Measurements from ENCODE around the gene GFPT2. TPM values are rescaled to one million over a fixed set of nuclear protein-coding genes. Genes with fewer than 3 reads are reported as not detected.

The GFPT2 gene
- total and polyA plus RNA-seq, 10 of the 15 experiments (the other 5 are each of a cell fraction or from before 2014, with no cell fraction given) = 0.05 to 0.33 (median 0.11) TPM; not detected in 4

DNA sequence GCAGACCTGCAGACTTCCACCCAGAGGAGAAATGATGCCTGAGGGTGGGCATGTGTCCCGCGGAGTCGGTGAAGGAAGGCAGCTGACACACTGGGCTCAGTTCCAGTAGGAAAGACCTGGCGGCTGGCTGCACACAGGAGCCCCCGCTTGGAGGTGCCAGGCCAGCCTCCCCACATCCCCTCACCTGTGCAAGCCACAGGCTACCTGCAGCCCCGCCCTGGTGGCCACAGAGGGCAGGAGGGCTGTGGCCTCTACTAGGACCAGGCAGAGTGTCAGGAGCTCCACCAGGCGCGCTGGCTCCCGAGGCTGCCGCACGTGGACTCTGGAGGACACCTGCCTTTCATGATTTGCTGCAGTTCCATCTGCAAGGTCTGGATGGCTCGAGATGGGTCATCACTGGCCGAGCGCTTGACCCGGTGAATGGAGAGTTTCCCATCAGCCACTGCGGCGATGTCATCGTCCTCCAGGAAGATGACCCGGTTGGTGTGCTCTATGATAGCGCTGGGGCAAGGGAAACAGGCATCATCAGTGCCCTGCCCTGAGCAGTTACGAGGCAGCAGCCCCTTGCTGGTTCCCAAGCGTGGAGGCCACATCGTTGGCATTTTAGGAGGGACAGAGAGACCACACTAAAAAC is 34.6 kb downstream of the GFPT2 start:
- H3K4me2 ChIP-seq (ENCODE audit: control insufficient read depth, insufficient read depth) = no peak overlapping the region
- ChIA-PET POLR2A (no interaction called here), SMC1A (ENCODE audit: uncharacterized antibody, unreplicated experiment) (no interaction called here), RAD21 (ENCODE audit: unreplicated experiment) (no interaction called here), CTCF (interaction anchor here (0.5 to 6.8 kb wide), 4 partner anchors 10 to 26 kb away, joined by 3 to 139 read pairs (median 9); partner anchors contain the start of gene MAPK9)
- H3K4me1 ChIP-seq (ENCODE audit: control insufficient read depth, insufficient read depth, low read length) = no peaks in the 10 kb centered on the region
- no peak for DNase-seq (ENCODE audit: low read depth, low spot score)
- no peaks in the 10 kb centered on the region for H3K79me2 ChIP-seq (ENCODE audit: control insufficient read depth, insufficient read depth, low read length)
- no peak for FAIRE-seq
- H4K20me1 ChIP-seq (ENCODE audit: control insufficient read depth, insufficient read depth) = no peaks in the 10 kb centered on the region
- BruUV-seq (replicated peaks) = no TSS peak
- no peak for ATAC-seq
- no peaks in the 10 kb centered on the region for H3K9me3 ChIP-seq (replicated peaks; ENCODE audit: control insufficient read depth, insufficient read depth, low read length)
- H3K9ac ChIP-seq (ENCODE audit: control insufficient read depth, insufficient read depth, low read length) = no peak overlapping the region
- H2AFZ ChIP-seq (ENCODE audit: control insufficient read depth, low read depth, low read length) = no peak overlapping the region
- no peaks in the 10 kb centered on the region for H3K36me3 ChIP-seq (ENCODE audit: control insufficient read depth in 2 of 2, insufficient read depth in 2 of 2, low read length in 1 of 2)
- H3K4me3 ChIP-seq = no peak overlapping the region
- in situ Hi-C loops (cut with MboI) = no loop called here
- no peaks in the 10 kb centered on the region; a peak in 1 of 4 replicates for H3K27me3 ChIP-seq (replicated peaks in 1 of 2; ENCODE audit: control insufficient read depth in 2 of 2, insufficient read depth in 2 of 2, low read length in 1 of 2)
- intact Hi-C loops (cut with micrococcal nuclease; ENCODE audit: unreplicated experiment) = loop anchor here (5.0 kb wide), 1 partner anchor 191 kb away; no protein-coding TSS in a partner anchor
- 50% methylated on average over 18 of the region's 23 CpGs for WGBS (ENCODE audit: insufficient coverage, insufficient replicate concordance, low lambda C conversion rate, missing lambda C conversion rate)
- no peak for TF ChIP-seq TAF1 (IDR thresholded peaks at IDR 0.05; ENCODE audit: borderline replicate concordance, low read depth, low read length)
- TF ChIP-seq HDAC6 (IDR thresholded peaks at IDR 0.05; ENCODE audit: unreplicated experiment) = no peak
- no peak for TF ChIP-seq NFYB (IDR thresholded peaks at IDR 0.05; ENCODE audit: insufficient read depth, low read depth, low read length)
- no peak for TF ChIP-seq CEBPB (IDR thresholded peaks at IDR 0.05; ENCODE audit: borderline replicate concordance in 1 of 2, low read depth in 2 of 2, low read length in 2 of 2)
- TF ChIP-seq POLR2AphosphoS5 (IDR thresholded peaks at IDR 0.05; ENCODE audit: low read length) = no peak
- TF ChIP-seq, protein P1, sequence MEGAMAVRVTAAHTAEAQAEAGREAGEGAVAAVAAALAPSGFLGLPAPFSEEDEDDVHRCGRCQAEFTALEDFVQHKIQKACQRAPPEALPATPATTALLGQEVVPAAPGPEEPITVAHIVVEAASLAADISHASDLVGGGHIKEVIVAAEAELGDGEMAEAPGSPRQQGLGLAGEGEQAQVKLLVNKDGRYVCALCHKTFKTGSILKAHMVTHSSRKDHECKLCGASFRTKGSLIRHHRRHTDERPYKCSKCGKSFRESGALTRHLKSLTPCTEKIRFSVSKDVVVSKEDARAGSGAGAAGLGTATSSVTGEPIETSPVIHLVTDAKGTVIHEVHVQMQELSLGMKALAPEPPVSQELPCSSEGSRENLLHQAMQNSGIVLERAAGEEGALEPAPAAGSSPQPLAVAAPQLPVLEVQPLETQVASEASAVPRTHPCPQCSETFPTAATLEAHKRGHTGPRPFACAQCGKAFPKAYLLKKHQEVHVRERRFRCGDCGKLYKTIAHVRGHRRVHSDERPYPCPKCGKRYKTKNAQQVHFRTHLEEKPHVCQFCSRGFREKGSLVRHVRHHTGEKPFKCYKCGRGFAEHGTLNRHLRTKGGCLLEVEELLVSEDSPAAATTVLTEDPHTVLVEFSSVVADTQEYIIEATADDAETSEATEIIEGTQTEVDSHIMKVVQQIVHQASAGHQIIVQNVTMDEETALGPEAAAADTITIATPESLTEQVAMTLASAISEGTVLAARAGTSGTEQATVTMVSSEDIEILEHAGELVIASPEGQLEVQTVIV (IDR thresholded peaks at IDR 0.05; ENCODE audit: borderline replicate concordance, partially characterized antibody) = no peak
- no peak overlapping the region for H3K27ac ChIP-seq (ENCODE audit: control insufficient read depth, insufficient read depth)

Measured in GM12878 (cell line).